Activated CD4-positive, alpha-beta T cell treated with anti-CD3 and anti-CD28 coated beads, Interleukin-2, amount 50 U/mL, for 24 hours (primary cell): ENCODE measurements around the gene ZNF750.
A peak's percentile ranks its signal among the peaks of the same experiment; 100 is the strongest.

Source experiments
- DNase-seq, 2 donors: peaks; one replicate each; pipeline ENCODE4 v3.0.0-alpha.2; 2020; ENCODE audit warnings: low read depth in 1 of 2, low spot score in 1 of 2

The ZNF750 gene

GRCh38 chr17:82839617-82840292, at the start of gene ZNF750:
TSS of gene ZNF750 (minus strand) at chr17:82840022. CDS start at chr17:82832454, 7,568 bp downstream.
- no peak for DNase-seq

- no peak for DNase-seq
These were observed 49.0 kb upstream of the ZNF750 start for GRCh38 chr17:82888583-82889495.

GRCh38 chr17:82887255-82888164, 47.7 kb upstream of the ZNF750 start:
- DNase-seq = no peak

- no peak for DNase-seq
These were observed 45.1 kb upstream of the ZNF750 start for GRCh38 chr17:82884970-82885353.

GRCh38 chr17:82884341-82884969, 44.6 kb upstream of the ZNF750 start:
- no peak for DNase-seq

DNA sequence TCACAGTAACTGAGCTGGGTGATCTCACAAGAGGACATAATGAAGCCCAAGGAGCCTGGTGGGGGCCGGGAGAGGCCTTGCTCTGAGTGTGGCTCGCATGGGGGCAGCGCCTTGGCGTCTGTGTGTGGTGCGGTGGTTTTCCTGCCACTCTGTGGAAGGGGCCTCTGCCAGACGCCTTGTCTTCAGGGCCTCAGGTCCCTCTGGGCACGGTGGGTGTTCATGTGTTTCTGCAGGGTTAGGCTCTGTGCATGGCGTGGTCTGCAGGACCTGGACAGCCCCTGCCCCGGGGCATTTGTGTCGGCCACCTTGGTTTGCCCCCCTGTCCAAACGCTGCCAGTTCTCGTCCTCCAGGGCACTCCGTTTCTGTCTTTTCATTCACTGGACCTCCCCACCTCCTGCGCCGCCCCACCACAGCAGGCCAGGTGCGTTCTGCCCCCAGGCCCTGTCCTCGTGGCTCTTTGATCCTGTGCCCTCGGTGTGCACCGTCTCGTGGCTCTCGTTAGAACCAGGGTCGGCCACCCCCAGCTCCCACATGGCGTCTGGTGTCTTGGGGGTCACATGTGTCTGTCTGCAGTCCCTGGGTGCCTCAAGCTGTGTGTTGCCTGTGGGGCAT, 43.7 kb upstream of the ZNF750 start:
- no peak for DNase-seq

DNA sequence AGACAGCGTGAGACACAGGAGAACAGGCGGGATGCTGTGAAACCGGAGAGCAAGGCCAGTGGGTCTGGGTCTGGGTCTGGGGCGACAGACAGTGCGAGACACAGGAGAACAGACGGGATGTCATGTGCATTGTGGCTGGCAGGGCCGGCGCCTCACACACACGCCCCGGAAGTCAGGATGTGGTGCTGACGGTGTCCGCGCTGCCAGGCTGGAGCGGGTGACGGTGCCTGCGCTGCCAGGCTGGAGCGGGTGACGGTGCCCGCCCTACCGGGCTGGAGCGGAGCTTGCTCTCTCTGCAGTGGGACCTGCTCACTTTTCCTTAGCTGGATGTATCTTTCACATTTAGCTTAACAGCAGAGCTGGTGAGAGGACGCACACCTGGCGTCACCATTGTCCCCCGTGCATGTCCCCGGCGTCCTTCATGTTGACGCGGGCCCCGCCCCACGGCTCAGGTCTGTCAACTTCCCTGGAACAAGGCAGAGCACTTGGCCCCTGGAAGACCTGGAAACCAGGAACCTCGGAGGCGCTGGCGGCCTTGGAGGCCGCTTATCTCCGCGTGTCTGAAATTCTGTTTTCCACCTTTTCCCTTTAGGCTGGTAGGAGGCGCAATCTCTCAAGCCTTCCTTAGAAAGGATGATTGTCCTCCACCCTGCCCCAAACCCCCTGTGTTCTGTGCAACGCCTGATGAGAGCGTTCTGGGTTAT, 43.0 kb upstream of the ZNF750 start:
- peak; percentile 46 to 50 for DNase-seq

GRCh38 chr17:82881900-82882714, 42.3 kb upstream of the ZNF750 start:
- DNase-seq = no peak

GRCh38 chr17:82881324-82881823, 41.6 kb upstream of the ZNF750 start:
- no peak for DNase-seq

DNA sequence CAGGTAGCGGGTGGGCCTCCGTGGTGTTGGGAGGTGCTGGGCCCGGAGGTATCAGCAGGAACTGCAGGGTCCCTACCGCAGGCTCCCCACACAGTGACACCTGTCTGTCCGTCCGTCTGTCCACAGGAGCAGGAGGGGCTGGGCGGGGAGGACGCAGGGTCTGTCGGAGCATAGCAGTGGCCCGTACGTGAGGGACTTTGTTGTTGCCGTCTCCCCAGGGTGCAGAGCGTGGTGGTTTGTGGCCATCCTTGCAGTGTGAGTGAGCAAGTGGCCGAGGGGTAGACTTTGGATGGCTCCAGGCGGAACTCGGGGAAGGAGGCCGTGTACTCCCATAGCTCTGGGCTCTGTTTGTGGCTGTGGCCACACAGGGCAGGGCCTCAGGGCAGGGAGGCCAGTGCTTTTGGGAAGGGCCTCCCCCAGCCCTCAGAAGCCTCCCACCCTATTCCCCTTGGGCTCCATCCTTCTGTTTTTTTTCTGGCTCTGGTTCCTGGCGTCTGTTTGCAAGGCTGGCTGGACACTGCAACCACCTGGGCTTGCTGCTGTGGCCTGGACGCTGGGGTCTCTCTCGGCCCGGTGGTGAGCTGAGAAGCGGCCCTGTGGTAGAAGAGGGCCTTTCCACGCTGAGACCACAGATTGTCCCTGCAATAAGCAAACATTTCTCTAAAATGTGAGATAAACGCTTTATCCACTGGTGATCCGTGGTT, 41.0 kb upstream of the ZNF750 start:
- DNase-seq = no peak

- no peak for DNase-seq
These were observed 39.4 kb upstream of the ZNF750 start for GRCh38 chr17:82879241-82879640.

DNA sequence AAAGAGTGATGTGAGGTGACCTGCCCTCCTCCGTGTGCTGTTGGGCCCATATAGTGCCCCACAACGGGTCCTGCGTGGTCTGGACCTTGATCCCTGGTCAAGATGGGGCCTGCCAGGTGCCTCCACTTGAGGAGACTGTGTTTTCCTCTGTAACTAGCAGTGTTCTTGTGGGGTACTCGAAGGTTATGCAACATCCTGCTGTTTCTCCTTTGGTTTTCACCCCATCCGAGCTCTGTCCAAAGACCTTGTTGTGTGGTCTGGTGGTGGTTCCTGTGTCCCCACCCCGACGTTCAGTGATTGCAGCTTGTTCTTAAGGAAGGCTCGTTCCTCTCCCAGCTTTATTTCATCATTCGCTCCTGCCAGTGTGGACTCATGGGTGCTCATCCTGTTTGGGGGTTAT, 38.7 kb upstream of the ZNF750 start:
- DNase-seq = no peak

- DNase-seq = no peak
These were observed 37.0 kb upstream of the ZNF750 start for GRCh38 chr17:82876602-82877379.

GRCh38 chr17:82876149-82876548, 36.3 kb upstream of the ZNF750 start:
- no peak for DNase-seq

- no peak for DNase-seq
These were observed 35.6 kb upstream of the ZNF750 start for GRCh38 chr17:82875407-82875856.

DNA sequence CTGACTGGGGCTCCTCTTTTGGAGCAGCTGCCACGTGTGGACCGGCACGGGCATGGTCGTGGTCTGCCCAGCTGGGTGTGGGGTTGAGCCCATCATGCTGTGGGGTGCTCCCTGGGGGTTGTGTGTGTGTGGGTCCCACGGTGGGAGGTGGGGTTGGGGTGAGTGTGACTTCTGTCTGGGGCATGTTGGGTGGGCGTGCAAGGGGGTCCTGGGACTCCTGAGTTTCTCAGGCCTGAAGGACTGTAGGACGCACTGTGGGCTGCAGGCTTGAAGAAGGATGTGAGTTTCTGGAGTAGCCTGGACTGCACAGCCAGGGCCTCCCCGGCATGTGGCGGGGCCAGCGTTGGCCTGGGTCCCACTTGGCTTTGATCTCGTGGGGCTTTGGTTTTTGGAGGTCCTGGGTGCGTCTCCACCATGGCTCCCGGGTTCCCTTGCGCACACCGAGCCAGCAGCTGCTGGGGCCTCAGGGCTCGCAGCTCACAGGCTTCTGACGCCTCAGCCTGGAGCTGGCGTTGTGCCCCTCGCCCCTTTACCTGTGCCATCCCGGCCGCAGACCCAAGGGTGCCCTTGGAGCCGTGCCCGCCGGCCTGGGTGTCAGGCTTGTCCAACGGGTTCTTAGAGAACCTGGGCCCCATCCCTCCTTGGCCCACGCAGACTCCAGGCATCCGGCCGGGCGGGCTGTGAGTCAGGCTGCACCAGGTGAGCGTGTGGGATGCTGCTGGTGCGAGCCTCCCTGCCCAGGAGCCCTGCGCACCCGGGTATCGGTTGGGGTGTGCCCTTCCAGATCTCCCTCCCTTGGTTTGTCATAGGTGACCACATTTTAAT, 34.4 kb upstream of the ZNF750 start:
- DNase-seq = no peak
